D721Med (cell line): ENCODE data around the gene DHCR7.

Experiments used
- DNase-seq: peaks from one replicate; pipeline ENCODE4 v3.0.0; 2011; ENCODE audit warnings: low spot score; ENCODE audit not compliant: insufficient read length
- FAIRE-seq: peaks from 2 replicates; lab custom pipeline; 2011; peaks lifted over from hg19 to GRCh38; lab: Jason Lieb, UNC
- CTCF ChIP-seq: IDR thresholded peaks from 2 replicates; pipeline ENCODE4 v1.5.1; 2012; ENCODE audit warnings: mild to moderate bottlenecking, control low read depth; ENCODE audit not compliant: insufficient read depth; ENCODE audit errors: missing control alignments

DHCR7 gene

GRCh38 chr11:71463331-71464211 is 15.4 kb upstream of the DHCR7 start:
- TF ChIP-seq CTCF, result no peak
- FAIRE-seq (no peak), DNase-seq (no peak)

GRCh38 chr11:71462726-71463125 is 14.5 kb upstream of the DHCR7 start:
- FAIRE-seq (no peak), DNase-seq (no peak)
- no peak for TF ChIP-seq CTCF

GRCh38 chr11:71461696-71462095 is 13.5 kb upstream of the DHCR7 start:
- no peak for DNase-seq
- no peak for TF ChIP-seq CTCF
- no peak for FAIRE-seq

GRCh38 chr11:71459767-71460320 is 11.7 kb upstream of the DHCR7 start:
- no peak for TF ChIP-seq CTCF
- DNase-seq (no peak), FAIRE-seq (no peak)

GRCh38 chr11:71459076-71459766 is 11.0 kb upstream of the DHCR7 start:
- TF ChIP-seq CTCF, result no peak
- DNase-seq (no peak), FAIRE-seq (no peak)

- no peak for DNase-seq
- FAIRE-seq, result no peak
Measured at GRCh38 chr11:71458146-71459070, 10.2 kb upstream of the DHCR7 start.

More at GRCh38 chr11:71458146-71459070, 10.2 kb upstream of the DHCR7 start:
- no peak for TF ChIP-seq CTCF
